ENCODE measurements around the gene EARS2.

- TF ChIP-seq CTCF (IDR thresholded peaks at IDR 0.05) (no peak), EZH2 (IDR thresholded peaks at IDR 0.05) (no peak)
Observed at GRCh38 chr16:23484510-23485256, 72.5 kb downstream of the EARS2 start.
